MM.1S (cell line): ENCODE measurements around the gene STMP1.

ENCODE experiments used
- EZH2 ChIP-seq: fragments of 300-600 bp; sonication (generic); optimal IDR thresholded peaks from 2 replicates; pipeline ENCODE3; 2017; ENCODE audit warnings: low read depth, mild to moderate bottlenecking, antibody characterized with exemption, low read length, mixed read lengths
- TF ChIP-seq, protein P1 (sequence below): fragments of 300-600 bp; sonication (generic); IDR thresholded peaks from 2 replicates; pipeline ENCODE4 v1.5.1; 2016; ENCODE audit warnings: antibody characterized with exemption, low read length, mixed read lengths

DNA sequence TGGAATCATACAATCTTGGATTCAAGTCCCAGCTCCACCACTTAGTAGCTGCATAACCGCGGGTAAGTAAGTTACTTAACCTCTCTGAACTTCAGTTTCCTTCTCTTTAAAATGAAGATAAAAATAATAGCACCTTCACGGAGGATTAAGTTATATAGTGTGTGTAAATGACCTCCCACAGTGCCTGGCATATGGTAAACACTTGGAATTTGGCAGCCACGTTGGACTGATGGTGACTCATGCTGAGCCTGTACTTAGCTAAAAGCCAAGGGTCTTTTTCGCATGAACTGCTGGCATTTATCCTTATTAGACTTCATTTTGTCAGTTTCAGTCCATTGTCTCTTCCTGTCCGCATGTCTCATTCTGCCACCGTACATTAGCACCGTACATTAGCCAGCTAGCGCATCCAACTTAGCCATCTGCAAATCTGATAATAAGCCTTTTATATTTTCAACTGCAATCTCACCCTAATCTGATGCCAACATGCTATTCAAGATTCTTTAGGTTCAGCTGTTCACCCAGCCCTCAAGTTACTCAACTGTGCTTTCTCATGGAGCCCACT is 54.4 kb downstream of the STMP1 start:
- TF ChIP-seq, protein P1, sequence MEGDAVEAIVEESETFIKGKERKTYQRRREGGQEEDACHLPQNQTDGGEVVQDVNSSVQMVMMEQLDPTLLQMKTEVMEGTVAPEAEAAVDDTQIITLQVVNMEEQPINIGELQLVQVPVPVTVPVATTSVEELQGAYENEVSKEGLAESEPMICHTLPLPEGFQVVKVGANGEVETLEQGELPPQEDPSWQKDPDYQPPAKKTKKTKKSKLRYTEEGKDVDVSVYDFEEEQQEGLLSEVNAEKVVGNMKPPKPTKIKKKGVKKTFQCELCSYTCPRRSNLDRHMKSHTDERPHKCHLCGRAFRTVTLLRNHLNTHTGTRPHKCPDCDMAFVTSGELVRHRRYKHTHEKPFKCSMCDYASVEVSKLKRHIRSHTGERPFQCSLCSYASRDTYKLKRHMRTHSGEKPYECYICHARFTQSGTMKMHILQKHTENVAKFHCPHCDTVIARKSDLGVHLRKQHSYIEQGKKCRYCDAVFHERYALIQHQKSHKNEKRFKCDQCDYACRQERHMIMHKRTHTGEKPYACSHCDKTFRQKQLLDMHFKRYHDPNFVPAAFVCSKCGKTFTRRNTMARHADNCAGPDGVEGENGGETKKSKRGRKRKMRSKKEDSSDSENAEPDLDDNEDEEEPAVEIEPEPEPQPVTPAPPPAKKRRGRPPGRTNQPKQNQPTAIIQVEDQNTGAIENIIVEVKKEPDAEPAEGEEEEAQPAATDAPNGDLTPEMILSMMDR = no peak
- TF ChIP-seq EZH2 = no peak
